ENCODE results near the gene RABGGTA. TPM values are rescaled to one million over a fixed set of nuclear protein-coding genes. Genes with fewer than 3 reads are reported as not detected.

The RABGGTA gene
- total and polyA plus RNA-seq, 2 experiments from 2014 or later = 29.3 to 34.9 TPM

DNA sequence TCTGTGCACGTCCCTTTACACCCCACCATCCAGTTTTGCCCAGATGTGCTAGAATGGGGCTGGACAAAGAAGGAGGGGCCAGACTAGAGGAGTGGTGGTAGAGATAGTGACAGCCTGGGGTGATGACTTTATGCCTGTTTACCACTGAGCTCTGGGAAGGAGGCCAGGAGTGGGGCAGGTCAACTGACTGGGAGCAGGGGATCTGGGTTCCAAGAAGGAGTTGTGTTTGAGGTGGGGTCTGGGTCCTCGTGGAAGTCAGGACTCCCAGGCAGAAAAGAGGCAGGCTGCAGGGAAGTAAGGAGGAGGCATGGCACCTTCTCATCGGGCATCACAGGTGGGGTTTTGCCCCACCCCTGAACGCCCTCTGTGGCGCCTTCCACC is 38.9 kb upstream of the RABGGTA start:
- Histone ChIP-seq H3K36me3 (ENCODE audit: low read depth) (no peaks in the 10 kb centered on the region), H3K4me2 (ENCODE audit: unreplicated experiment) (peak overlapping the region; percentile 27), H3K9me2 (ENCODE audit: insufficient read depth) (no peaks in the 10 kb centered on the region), H3K79me2 (ENCODE audit: insufficient read depth) (no peaks in the 10 kb centered on the region), H3K9ac (peak overlapping the region; percentile 52; the same call in 1 of the 2 replicates), H3K4me1 (ENCODE audit: insufficient read depth) (peaks cover 15% of the 10 kb centered on the region), H3K27me3 (replicated peaks; ENCODE audit: insufficient read depth) (no peaks in the 10 kb centered on the region), H3K4me3 (peak overlapping the region; percentile 59; the same call in 1 of the 2 replicates), H2AFZ (no peak overlapping the region), H3F3A (ENCODE audit: insufficient read depth) (peaks cover 8% of the 10 kb centered on the region; the same call in 1 of the 2 replicates), H4K20me1 (ENCODE audit: insufficient read depth) (no peaks in the 10 kb centered on the region), H3K27ac (no peak overlapping the region), H3K9me3 (ENCODE audit: low read depth) (no peaks in the 10 kb centered on the region)
- in situ Hi-C loops (cut with MboI) = no loop called here
- no peak for DNase-seq
- TF ChIP-seq EZH2 (IDR thresholded peaks at IDR 0.05; ENCODE audit: insufficient read depth, poor library complexity, severe bottlenecking) = no peak
- no peak for TF ChIP-seq EZH2phosphoT487 (IDR thresholded peaks at IDR 0.05; ENCODE audit: insufficient read depth, low read depth)
- WGBS, 2 experiments (ENCODE audit: low coverage in 1 of 2, low lambda C conversion rate in 2 of 2, missing lambda C conversion rate in 2 of 2) = 31 to 40% methylated on average over 4 to 5 of the region's 5 CpGs

DNA sequence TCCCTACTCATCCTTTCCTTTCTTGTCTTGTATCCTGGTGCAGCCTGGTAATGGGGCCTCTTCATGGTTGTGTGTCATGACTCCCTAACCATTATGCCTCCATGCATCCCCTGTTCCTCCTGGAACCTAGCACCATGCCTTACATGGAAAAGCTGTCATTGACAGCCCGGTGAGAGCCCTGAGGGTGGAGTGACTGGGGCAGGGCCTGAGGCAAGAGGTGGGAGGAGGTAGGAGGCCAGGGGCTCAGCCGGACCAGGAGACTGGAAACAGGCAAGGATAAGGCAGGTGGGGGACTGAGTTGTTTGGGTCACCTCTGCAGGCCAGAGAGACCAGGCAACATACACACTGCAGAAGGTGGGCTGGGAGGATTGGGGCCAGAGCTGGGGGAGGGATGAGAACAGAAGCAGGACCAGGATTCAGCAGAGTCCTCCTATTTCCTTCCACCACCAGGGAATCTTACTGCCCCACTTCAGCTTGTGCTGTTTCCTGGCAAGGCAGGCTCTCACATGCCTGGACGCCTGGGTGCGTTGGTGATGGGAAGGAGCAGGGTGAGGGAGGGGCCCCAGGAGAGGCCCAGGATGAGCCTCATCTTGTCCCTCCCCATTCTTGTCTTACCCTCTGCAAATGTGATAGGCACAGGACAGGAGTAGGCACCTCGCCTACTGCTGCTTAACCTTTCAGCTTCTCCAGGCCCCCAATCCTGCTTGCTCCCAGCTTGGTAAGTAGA is 38.3 kb upstream of the RABGGTA start, which contains the start of gene LTB4R2:
Gene LTB4R2 (plus strand): TSS at position 603 of the 727 bp plus-strand sequence. CDS start 525 bp downstream, outside the sequence.
- peak within 1 kb of the TSS; percentile 52 for H3K9ac ChIP-seq
- H2AFZ ChIP-seq = peak within 1 kb of the TSS; percentile 66
- H3K4me3 ChIP-seq = peak within 1 kb of the TSS; percentile 59
- no peaks in the 10 kb centered on the region; the same call in 1 of the 2 replicates for H3K36me3 ChIP-seq (ENCODE audit: low read depth)
- peak within 1 kb of the TSS; percentile 27 for H3K4me2 ChIP-seq (ENCODE audit: unreplicated experiment)
- peaks cover 8% of the 10 kb centered on the region; the same call in 1 of the 2 replicates for H3F3A ChIP-seq (ENCODE audit: insufficient read depth)
- no peaks in the 10 kb centered on the region for H3K9me3 ChIP-seq (ENCODE audit: low read depth)
- H3K27ac ChIP-seq = no peak within 1 kb of the TSS
- H3K9me2 ChIP-seq (ENCODE audit: insufficient read depth) = no peaks in the 10 kb centered on the region
- H3K4me1 ChIP-seq (ENCODE audit: insufficient read depth) = peaks cover 15% of the 10 kb centered on the region
- no peak for DNase-seq
- H4K20me1 ChIP-seq (ENCODE audit: insufficient read depth) = no peaks in the 10 kb centered on the region
- H3K79me2 ChIP-seq (ENCODE audit: insufficient read depth) = no peaks in the 10 kb centered on the region
- 68 to 84% methylated on average over 5 of the region's 5 CpGs for WGBS, 2 experiments (ENCODE audit: low coverage in 1 of 2, low lambda C conversion rate in 2 of 2, missing lambda C conversion rate in 2 of 2)
- in situ Hi-C loops (cut with MboI) = no loop called here
- TF ChIP-seq EZH2phosphoT487 (IDR thresholded peaks at IDR 0.05; ENCODE audit: insufficient read depth, low read depth) = no peak
- no peak for TF ChIP-seq EZH2 (IDR thresholded peaks at IDR 0.05; ENCODE audit: insufficient read depth, poor library complexity, severe bottlenecking)
- no peaks in the 10 kb centered on the region for H3K27me3 ChIP-seq (replicated peaks; ENCODE audit: insufficient read depth)

DNA sequence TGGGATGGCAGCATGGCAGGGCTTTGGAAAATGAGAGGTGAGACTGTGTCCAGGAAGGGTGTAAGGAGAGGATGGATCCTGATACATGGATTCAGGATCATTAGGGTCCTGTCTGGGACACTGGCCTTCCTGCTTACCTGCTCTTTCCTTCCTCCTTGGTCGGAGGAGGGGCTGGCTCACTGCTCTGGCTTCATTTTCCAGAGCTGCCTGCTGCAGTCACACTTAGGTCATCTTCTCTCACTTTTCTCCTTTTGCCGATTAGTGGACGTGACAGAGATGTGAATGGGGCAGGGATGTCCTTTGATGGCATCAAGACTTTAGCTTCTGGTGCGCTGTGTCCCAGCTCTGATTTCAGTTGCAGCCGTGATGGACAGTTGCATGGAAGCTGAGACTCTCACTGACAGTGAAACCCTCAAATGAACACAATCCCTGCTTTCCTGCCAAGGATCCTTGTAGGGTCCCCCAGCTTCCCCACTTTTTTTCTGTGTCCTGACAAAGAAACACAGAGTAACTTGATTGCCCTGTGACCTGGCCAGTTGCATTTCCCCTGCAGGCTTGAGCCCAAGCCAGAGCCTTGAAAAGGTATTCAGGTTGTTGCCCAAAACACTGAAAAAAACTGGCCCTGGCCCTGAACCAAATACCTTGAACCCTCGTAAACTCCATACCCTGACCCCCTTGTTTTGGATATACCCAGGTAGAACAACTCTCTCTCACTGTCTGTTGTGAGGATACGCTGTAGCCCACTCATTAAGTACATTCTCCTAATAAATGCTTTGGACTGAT is 37.1 kb upstream of the RABGGTA start:
- no peak for TF ChIP-seq EZH2phosphoT487 (IDR thresholded peaks at IDR 0.05; ENCODE audit: insufficient read depth, low read depth)
- TF ChIP-seq EZH2 (IDR thresholded peaks at IDR 0.05; ENCODE audit: insufficient read depth, poor library complexity, severe bottlenecking) = no peak
- no peaks in the 10 kb centered on the region for H3K9me3 ChIP-seq (ENCODE audit: low read depth)
- no peak overlapping the region for H3K27ac ChIP-seq
- in situ Hi-C loops (cut with MboI) = no loop called here
- H3K4me1 ChIP-seq (ENCODE audit: insufficient read depth) = peaks cover 15% of the 10 kb centered on the region
- peaks cover 5% of the 10 kb centered on the region; the same call in 1 of the 2 replicates for H3K36me3 ChIP-seq (ENCODE audit: low read depth)
- no peaks in the 10 kb centered on the region for H3K27me3 ChIP-seq (replicated peaks; ENCODE audit: insufficient read depth)
- H3K79me2 ChIP-seq (ENCODE audit: insufficient read depth) = no peaks in the 10 kb centered on the region
- no peak for DNase-seq
- no peak overlapping the region for H3K9ac ChIP-seq
- no peak overlapping the region for H3K4me2 ChIP-seq (ENCODE audit: unreplicated experiment)
- H2AFZ ChIP-seq = no peak overlapping the region
- H3K9me2 ChIP-seq (ENCODE audit: insufficient read depth) = no peaks in the 10 kb centered on the region
- H4K20me1 ChIP-seq (ENCODE audit: insufficient read depth) = no peaks in the 10 kb centered on the region
- H3F3A ChIP-seq (ENCODE audit: insufficient read depth) = peaks cover 8% of the 10 kb centered on the region; the same call in 1 of the 2 replicates
- 73 to 76% methylated on average over 7 of the region's 7 CpGs for WGBS, 2 experiments (ENCODE audit: low coverage in 1 of 2, low lambda C conversion rate in 2 of 2, missing lambda C conversion rate in 2 of 2)
- no peak overlapping the region for H3K4me3 ChIP-seq

- TF ChIP-seq EZH2 (IDR thresholded peaks at IDR 0.05; ENCODE audit: insufficient read depth, poor library complexity, severe bottlenecking) (no peak), EZH2phosphoT487 (IDR thresholded peaks at IDR 0.05; ENCODE audit: insufficient read depth, low read depth) (no peak)
- Histone ChIP-seq H3K4me3 (no peak within 1 kb of the TSS), H3K79me2 (ENCODE audit: insufficient read depth) (no peaks in the 10 kb centered on the region), H3K9me2 (ENCODE audit: insufficient read depth) (no peaks in the 10 kb centered on the region), H3K27me3 (replicated peaks; ENCODE audit: insufficient read depth) (no peaks in the 10 kb centered on the region), H4K20me1 (ENCODE audit: insufficient read depth) (no peaks in the 10 kb centered on the region), H3F3A (ENCODE audit: insufficient read depth) (peaks cover 8% of the 10 kb centered on the region; the same call in 1 of the 2 replicates), H2AFZ (no peak within 1 kb of the TSS), H3K9me3 (ENCODE audit: low read depth) (no peaks in the 10 kb centered on the region), H3K4me2 (ENCODE audit: unreplicated experiment) (no peak within 1 kb of the TSS), H3K4me1 (ENCODE audit: insufficient read depth) (peaks cover 15% of the 10 kb centered on the region), H3K36me3 (ENCODE audit: low read depth) (peaks cover 10% of the 10 kb centered on the region; the same call in 1 of the 2 replicates), H3K27ac (no peak within 1 kb of the TSS), H3K9ac (no peak within 1 kb of the TSS)
- in situ Hi-C loops (cut with MboI) = no loop called here
- 61 to 66% methylated on average over 6 of the region's 6 CpGs for WGBS, 2 experiments (ENCODE audit: low coverage in 1 of 2, low lambda C conversion rate in 2 of 2, missing lambda C conversion rate in 2 of 2)
- peak; percentile 75 for DNase-seq
These were observed 36.4 kb upstream of the RABGGTA start, which contains the start of gene CIDEB for GRCh38 chr14:24307575-24308341. CIDEB (minus strand) TSS chr14:24307977; CDS start chr14:24307858, 119 bp downstream.

All from GM23248 (cell line).